GM10847 (cell line): Measurements from ENCODE around the gene ADAM15.

ENCODE experiments used
- POLR2A ChIP-seq: IDR thresholded peaks from 2 replicates; pipeline ENCODE4 v1.6.1; 2011; ENCODE audit not compliant: insufficient read length; ENCODE audit errors: extremely low read depth

ADAM15 gene

DNA sequence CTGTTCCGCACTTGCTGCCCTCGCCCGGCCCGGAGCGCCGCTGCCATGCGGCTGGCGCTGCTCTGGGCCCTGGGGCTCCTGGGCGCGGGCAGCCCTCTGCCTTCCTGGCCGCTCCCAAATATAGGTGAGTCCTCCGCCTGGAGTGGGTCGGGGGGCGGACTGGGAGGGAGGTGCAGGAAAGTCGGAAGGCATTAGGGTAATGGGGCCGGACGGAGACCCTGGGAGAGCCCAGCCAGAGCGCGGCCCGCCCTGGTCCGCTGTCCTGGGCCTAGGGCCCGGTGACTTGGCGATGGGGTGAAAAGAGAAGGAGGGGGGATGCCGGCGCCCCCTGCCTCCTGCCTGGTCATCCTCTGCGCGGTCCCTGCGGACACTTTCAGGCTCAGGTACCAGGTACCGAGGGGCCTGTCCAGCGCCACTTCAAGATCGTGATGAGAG is 243 bp downstream of the ADAM15 start:
- TF ChIP-seq POLR2A, result peak; percentile 57

DNA sequence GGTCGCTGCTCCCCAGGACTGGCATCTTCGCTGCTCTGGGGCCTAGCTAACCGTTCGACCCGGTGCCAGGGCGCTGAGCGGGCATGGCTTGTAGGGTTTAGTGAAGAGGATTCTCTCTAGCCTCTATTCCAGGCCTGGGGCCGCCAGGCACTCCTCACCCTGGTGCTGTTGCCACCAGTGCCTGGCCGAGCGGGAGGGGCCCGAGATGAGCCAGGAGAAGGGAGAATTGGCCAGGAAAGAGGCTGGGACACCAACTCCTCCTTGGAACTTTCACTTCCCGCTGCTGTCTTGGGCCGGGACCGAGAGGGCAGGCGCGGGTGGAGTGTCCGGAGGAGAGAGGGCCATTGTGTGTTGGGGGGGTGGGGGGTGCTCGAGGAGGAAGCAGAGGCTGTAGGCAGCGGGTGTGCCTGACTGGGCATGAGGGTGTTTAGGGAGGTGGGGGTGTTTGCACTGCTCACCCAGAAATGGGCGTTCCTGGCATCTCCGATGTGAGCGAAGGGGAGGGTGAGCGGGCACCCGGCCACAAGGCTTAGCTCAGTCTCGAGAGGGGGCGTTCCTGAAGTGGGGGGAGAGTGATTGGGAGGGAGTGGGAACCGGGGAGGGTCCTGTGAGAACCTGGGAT is 772 bp downstream of the ADAM15 start:
- no peak for TF ChIP-seq POLR2A

DNA sequence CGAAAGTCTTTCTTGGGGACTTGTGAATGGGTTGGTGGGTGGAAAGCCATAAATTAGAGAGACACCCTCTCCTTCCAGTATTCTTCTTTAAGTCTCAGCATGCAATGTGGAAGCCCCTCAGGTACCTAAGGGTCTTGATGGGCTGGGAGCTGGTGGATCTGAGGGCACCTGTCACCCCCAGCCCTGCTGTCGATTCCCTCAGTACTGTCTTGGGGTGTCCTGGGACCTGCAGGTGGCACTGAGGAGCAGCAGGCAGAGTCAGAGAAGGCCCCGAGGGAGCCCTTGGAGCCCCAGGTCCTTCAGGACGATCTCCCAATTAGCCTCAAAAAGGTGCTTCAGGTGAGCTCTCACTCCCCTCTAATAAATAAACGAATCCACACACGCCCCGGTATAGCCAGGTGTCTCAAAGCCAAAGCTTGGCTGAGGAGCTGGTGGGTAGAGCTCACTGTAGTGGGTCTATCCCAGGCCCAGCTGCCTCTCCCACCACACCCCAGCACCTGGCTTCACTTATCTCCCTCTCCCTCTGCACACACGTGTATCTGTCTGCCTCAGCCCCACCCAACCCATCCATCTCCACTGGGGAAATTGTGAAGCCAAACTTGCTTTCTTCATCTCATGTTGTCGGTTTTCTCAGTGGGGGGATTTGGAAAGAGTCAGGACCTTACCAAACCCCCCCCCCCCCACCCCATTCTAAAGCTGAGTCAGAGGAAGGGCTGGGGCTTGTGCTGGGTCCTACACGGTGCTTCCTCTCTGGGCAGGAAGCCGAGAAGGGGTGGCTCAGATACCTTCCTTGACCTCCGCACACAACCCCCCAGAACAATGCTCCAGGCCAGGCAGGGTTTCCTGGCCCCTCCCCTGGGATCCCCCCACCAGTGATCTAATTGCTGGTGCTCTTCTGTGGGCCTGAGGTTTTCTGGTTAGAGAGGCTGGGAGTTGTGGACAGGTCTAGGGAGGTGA is 1.6 kb downstream of the ADAM15 start:
- no peak for TF ChIP-seq POLR2A

GRCh38 chr1:155053531-155054105 is 2.5 kb downstream of the ADAM15 start:
- no peak for TF ChIP-seq POLR2A

DNA sequence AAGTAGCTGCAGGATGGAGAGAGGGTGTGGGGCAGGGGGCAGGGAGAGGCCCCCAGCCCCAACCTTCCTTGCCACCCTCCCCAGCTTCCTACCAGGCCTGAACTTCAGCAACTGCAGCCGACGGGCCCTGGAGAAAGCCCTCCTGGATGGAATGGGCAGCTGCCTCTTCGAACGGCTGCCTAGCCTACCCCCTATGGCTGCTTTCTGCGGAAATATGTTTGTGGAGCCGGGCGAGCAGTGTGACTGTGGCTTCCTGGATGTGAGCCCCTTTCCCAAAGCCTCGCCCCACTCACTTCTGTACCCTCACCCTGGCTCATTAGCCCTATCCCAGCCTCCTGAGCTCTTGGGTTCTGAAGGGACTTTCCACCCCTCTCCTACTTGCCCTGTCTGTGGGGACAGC is 6.0 kb downstream of the ADAM15 start:
- TF ChIP-seq POLR2A, result no peak

- no peak for TF ChIP-seq POLR2A
These were observed 6.7 kb downstream of the ADAM15 start for GRCh38 chr1:155057788-155058211.

- no peak for TF ChIP-seq POLR2A
These were observed 9.6 kb downstream of the ADAM15 start for GRCh38 chr1:155060736-155061135.

DNA sequence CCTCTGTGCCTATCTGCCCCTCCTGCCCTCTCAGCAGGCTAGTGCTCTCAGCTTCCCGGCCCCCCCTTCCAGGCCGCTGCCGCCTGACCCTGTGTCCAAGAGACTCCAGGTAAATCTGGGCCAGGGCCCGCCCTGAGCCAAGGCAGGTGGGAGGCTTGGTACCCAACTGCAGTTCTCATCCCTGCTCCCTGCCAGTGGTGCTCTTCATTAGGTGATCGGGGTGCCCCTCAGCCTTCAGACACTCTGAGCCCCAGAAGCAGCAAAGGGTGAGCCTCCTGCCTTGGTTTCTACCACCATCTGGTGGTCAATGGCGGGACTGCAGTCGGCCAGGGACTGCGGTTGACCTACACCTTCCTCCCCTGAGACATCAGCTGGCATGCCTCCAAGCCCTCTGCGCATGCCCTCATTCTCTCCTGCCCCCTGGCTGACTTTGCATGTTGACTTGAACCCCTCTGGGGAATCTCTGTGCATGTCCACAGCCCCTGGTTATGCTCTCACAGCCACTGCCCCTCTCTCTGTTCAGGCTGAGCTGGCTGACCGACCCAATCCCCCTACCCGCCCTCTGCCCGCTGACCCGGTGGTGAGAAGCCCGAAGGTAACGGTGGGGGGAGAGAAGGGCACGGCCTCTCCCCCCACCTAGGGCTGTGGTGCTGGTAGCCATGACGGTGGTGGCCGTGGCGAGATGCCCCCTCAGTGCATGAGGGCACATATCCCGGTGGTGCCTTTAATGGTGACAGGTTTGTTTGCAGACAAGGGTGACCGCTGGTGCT is 10.4 kb downstream of the ADAM15 start:
- TF ChIP-seq POLR2A, result no peak

- TF ChIP-seq POLR2A, result no peak
These were observed 11.1 kb downstream of the ADAM15 start for GRCh38 chr1:155062151-155062686.

- TF ChIP-seq POLR2A, result no peak
These were observed 11.7 kb downstream of the ADAM15 start for GRCh38 chr1:155062702-155063411.

- TF ChIP-seq POLR2A, result peak; percentile 62
These were observed 12.5 kb downstream of the ADAM15 start, which contains the start of gene EFNA4 for GRCh38 chr1:155063550-155064110. EFNA4 (plus strand) TSS chr1:155063740; CDS start chr1:155063824, 84 bp downstream.

- no peak for TF ChIP-seq POLR2A
These were observed 13.2 kb downstream of the ADAM15 start for GRCh38 chr1:155064111-155064831.

DNA sequence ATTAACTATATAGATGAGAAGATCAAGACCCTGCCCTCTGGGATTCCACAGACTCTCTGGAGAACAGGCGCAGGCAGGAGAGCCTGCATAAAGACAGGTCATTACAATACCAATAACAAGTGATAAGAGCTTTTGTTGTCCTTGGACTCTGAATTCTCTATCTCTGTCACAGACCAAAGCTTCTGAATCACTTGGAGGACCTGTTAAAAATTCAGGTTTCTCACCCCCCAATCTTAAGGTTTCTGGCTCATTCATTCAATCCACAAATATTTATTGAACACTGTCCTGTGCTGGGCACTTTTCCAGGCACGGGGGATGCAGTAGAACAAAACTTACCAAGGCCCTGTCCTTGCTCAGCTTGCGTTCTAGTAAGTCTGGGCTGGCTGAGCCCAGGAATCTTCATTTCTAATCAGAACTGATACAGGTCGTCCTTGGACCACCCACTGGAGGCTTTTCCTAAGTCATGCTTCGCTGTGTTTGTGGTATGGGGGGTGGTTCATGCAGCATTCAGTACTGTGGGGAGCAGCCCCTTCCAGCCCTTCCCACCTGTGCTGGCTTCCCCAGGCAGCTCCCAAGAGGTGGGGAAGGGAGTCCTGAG is 13.8 kb downstream of the ADAM15 start:
- no peak for TF ChIP-seq POLR2A
